Endometrial microvascular endothelial cells (primary cell): Measurements from ENCODE around the gene IRF3. TPM values are rescaled to one million over a fixed set of nuclear protein-coding genes. Genes with fewer than 3 reads are reported as not detected.

Experiments used
- in situ Hi-C: cut with HindIII; loops from 2 replicates; pipeline ENCODE4 v1.10.0; 2017; ENCODE audit warnings: low sequenced_read_pairs, low pct_unique_long_range_greater_than_20kb; ENCODE audit errors: inconsistent ontology term
- total RNA-seq: library from RNA; depleted of rRNA; stranded (reverse); fragments of >200 nt; gene quantifications from one replicate; pipeline ENCODE4 v1.2.3, GENCODE V29; 2015; ENCODE audit errors: inconsistent ontology term

Gene IRF3
- total RNA-seq, 1 donor from 2014 or later = 81.9 TPM

DNA sequence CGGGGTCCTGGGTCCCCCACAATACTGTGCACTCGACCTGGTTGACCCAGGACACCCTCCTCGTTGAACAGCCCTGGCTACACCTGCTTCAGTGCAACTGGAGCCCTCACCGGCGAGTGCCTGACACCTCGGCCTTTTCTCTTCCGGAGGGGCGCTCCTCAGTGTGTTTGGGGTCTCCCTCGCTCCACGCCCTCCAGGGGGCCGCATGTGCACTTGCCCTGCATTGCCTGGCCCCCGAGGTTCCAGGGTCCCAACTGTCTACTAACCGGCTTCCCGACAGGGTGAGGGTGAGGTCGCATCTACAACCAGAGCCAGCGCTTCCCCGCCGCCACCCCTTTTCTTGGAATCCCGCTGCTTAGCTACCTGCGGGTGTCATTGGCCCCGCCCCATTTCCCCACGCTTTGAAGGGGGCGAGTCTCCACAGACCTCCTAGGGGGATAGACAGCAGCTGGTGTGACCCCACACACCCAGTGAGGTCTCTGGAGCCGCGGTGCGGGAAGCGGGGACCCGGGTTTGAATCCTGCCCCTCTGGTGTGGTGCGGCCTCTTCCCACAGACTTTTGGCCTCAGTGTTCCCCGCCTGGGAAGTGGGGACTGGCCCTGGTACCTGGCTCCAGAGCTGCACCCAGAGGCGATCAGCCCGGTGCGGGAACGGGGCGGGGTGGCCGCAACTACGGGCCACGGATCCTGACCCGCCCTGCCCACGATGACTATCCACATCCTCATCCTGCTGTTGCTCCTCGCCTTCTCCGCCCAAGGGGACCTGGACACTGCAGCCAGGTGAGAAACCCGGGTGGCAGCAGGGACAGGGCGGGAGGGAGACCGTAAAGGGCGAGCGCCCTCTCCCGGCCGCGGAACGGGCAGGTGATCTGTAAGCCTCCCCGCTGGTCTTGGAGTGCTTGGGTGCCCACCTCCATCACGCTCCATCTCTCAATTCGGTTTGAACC is 23.7 kb upstream of the IRF3 start, which contains the start of gene ADM5:
ADM5 (plus strand) TSS at position 462 of the 946 bp plus-strand sequence; CDS start at position 706, 244 bp downstream.
- in situ Hi-C loops = no loop called here

DNA sequence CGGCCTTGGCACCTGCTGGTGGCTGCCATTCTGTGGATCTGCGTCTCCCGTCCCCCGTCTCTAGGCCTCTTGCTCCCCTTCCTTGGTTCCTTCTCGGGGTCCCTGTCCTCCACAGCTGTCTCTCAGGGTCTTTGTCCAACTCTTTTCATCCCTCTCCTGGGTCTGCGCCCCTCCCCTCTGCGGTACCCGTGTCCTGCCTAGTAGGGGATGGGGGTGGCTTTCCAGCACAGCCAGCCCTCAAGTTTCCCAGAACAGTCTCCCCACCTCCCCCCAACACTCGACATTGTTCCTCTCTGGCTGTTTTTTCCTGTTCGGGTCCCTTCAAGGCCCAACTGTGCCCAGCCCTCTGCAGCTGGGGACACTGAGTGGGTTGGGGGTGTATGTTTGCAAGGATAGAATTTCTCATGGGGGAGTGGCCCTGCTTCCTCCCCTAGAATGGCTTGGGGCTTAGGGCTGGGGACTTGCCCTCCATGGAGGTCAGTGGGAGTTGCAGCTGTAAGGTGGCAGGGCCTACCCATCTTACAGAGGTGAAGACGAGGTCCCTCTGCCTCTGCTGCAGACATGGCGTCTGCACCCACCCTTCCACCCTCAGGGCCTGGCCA is 23.0 kb upstream of the IRF3 start:
- in situ Hi-C loops = no loop called here

DNA sequence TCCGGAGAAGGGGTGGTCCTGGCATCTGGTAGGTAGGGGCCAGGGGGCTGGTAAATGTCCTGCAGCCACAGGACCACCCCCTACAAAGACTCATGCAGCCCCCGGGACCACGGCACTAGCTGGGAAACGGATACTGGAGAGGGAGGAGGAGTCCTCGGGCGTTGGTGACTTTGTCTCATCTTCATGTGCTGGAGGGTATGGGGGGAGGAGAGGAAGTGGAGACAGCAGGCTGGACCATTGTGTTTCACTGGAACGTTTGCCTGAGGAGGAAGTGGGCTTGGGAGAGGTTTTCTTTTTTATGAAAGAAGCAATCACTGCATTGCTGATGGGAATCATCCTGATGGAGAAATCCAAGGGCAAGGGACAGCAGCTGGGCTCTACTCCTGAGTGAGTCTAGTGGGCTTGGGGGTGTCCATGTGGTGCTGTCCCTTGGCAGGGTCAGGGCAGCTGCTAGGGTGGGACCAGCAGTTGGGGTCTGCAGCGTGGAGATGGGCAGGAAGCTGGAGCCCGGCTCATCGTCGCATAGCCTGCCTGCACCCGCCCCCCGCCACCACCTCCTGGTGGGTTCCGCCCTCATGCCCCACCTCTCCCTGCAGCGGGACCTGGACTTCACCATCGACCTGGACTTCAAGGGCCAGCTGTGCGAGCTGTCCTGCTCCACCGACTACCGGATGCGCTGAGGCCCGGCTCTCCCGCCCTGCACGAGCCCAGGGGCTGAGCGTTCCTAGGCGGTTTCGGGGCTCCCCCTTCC is 22.1 kb upstream of the IRF3 start:
- in situ Hi-C loops = no loop called here

DNA sequence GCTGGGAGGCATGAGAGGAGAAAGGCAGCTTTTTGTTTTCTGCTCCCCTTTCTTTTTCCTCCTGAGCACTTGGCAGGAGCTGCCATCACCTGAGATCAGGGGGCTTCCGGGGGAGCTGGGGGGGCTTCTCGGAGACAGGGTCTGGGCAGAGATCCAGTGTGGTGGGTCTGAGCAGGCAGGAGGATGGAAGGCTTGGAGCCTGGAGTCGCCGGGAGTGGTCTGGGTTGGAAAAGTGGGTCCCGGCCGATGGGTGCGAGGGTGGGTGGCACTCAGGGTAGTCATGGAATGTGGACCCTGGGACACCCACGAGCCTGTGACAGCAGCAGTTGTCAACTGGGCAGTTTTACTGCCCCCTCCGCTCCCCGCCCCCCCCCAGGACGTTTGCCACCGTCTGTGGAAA is 21.5 kb upstream of the IRF3 start:
- in situ Hi-C loops = no loop called here

DNA sequence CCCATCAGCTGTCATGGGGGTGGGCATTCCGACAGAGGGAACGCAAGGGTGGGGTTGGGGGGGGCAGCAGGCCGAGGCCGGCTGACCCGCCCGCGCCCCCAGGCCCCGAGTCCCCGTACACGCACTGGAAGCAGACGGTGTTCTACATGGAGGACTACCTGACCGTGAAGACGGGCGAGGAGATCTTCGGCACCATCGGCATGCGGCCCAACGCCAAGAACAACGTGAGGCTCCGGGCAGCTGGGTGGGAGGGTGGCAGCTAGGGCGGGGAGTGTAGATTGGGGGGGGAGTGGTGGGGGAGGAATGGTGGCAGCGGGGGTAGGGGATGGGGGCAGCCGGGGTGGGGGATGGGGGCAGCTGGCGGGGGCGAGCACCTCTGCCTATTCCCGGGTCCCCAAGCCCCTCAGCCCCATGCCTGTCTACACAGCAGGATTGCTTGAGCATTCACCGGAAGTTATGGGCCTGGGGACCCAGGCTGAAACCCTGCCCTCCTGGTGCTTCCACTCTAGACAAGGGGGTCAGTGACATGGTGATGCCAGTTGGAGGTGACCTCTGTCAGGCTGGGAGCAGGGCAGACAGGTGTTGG is 20.9 kb upstream of the IRF3 start:
- in situ Hi-C loops = no loop called here

DNA sequence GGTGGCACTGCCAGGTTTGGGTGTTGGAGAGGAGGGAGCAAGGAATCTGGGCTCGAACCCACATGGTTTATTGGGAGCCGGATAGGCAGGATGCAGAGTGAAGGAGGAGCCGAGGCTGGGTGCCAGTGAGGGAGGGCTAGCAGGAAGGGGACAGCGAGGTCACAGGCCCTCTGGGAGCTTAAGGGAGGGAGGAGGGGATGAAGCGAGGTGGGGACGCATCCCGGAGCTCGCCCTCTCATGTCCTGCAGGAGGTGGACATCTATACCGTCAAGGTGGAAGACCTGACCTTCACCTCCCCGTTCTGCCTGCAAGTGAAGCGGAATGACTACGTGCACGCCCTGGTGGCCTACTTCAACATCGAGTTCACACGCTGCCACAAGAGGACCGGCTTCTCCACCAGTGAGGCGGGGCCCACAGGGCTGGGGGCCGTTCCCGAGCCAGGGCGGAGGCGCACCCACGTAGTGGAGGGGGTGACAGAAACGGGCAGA is 20.2 kb upstream of the IRF3 start:
- in situ Hi-C loops = no loop called here

DNA sequence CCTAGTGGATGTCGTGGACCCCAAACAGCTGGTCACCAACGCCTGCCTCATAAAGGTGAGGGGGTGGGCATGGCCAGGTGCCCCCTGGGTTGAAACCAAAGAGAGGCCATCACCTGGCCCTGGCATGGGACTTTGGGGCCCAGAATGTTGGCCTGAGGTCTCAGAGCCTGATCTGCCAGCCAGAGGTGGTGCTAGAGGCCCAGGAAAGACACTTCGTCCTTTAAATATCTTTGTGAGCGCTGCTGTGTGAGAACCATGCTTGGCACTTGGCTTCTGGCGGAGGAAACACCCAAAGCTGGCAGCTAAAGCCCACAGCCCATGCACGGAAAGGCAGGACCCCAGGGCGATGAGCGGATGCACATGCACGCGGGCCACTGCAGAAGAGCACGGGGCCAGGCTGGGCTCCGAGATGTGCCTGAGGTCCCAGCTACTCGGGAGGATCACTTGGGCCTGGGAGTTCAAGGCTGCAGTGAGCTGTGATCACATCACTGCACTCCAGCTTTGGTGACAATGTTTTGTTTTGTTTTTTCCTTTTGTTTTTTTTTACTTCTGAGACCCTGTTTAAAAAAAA is 19.4 kb upstream of the IRF3 start:
- in situ Hi-C loops = no loop called here

DNA sequence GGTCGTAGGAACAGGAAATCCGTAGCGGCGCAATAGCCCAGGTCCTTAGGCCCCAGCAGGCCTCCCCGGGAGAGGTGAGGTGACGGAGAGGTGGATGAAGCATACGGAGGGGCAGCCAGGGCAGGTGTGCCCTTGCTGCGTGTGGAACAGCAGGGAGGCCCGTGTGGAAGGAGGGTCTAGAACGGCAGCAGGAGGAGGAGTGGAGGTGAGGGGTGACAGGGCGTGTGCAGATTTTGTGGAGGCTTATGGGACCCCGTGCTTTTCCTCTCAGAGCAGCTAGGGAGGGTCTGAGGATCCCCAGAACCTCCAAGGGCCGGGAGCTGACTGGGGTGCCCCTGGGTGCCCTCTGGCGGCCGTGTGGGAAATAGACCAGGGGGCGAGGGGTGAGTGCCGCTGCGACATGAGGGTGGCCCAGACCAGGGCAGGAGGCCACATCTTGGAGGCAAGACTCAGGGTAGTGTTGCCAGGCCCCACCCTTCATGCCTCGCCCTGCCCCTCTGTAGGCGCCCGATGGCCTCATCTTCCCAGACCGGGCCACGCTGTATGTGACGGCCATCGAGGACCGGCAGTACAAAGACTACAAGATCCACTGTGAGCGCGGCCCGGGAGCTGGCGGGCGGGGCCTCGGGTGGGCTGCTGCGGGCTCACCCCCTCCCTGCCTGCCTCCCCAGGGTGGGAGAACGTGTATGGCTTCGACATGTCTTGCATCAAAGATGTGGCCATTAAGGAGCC is 18.8 kb upstream of the IRF3 start:
- in situ Hi-C loops = no loop called here

DNA sequence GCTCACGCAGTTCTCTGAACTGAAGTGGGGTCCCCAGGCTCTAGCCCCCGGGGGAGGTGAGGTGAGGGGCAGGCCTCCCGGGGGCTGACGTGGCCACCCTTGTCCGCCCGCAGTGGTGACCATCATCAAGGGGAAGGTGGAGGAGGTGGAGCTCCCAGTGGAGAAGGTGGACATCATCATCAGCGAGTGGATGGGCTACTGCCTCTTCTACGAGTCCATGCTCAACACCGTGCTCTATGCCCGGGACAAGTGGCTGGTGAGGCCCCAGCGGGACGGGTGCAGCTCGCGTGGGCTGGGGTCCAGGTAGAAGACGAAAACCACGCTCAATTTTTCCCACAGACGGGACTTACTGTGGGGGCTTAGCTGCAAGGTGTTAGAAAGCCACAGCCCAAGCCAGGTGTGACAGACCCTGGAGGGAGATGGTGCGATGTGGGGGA is 18.2 kb upstream of the IRF3 start:
- in situ Hi-C loops = no loop called here

DNA sequence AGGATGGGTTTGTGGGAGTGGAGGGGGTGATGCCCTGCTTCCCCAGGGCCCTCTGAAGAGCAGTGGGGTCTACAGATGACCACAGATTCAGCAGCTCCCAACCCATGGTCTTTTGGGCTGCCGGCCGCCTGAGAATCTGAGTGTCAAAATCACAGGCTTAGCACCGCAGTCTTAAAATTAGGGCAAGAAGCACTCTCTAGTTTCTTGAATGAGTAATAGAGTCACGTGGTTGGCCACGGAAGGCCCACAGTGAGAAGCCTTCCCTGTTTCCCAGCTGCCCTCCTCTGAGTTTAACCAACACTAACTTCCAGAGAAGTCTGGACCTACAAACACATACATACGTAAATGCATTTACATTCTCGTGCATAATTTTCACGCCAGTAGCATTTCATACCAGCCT is 16.6 kb upstream of the IRF3 start:
- in situ Hi-C loops = no loop called here

DNA sequence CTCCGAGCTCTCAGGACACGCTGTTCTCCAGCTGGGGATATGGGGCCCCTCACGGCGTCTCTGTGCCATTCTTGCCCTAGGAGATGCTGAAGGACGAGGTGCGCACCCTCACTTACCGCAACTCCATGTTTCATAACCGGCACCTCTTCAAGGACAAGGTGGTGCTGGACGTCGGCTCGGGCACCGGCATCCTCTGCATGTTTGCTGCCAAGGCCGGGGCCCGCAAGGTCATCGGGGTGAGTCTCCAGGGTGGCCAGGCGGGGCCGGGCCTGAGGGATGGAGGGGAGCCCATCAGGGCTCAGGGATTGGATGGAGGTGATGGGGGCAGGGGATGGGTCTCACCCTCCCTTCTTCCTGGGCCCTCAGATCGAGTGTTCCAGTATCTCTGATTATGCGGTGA is 16.2 kb upstream of the IRF3 start:
- in situ Hi-C loops = no loop called here

DNA sequence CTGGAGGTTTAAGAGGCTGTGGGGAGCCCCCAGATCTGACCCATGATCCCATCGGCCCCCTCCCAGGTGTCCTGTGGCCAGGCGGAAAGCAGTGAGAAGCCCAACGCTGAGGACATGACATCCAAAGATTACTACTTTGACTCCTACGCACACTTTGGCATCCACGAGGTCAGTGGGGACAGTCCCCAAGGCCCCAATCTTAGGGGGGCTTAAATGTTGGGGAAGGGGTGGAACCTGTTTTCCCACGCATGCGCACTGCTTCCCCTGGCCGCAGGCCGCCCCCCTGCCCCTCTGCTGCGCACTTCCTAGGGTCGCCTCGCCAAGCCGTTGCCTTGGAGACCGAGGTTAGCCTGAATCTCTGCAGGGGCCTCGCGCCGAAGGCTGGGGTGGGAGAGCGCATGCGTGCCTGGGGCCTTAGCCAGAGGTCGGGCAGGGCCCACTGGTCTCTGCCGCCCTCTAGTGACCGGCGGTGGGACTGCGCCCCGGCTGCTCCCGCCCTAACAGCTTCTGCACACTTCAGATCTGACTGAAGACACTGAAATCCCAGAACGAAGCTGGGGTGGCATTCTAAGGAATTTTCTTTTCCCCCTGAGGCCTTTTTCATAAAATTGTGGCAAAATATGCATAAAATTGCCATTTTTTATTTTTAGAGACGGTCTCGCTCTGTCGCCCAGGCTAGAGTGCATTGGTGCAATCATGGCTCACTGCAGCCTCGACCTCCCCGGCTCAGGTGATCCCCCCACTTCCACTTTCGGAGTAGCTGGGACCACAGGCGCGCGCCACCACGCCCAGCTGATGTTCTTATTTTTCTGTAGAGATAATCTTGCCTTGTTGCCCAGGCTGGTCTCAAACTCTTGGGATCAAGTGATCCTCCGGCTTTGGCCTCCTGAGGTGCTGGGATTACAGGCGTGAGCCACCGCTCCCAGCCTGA is 15.0 kb upstream of the IRF3 start:
- in situ Hi-C loops = no loop called here

DNA sequence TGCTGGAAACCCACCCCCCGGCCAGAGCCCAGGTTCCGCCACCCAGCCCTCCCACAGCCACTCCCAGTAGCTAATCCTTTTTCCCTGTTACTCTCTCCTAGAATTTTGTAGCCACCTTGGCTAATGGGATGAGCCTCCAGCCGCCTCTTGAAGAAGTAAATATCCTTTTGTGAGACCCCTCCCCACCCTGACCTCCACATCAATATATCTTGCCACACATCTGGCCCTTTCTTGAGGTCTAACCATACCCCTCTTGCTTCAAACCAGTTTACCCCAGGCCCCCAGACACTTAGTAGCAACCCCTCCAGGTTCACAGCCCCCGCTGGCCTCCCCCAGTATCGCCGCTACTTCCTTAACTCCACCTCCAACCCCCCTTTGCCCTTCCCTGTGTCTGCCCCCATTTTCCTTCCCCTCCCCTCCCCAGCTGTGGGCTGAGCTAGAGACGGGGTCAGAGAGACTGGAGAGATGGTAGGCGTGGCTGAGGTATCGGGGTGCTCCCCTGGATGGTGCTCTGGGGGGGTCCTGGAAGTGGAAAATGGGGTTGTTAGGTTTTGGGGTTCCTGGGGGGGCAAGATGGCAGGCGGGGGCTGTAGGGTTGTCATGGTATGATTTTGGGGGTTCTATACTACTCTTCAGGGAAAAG is 14.2 kb upstream of the IRF3 start:
- in situ Hi-C loops = no loop called here

DNA sequence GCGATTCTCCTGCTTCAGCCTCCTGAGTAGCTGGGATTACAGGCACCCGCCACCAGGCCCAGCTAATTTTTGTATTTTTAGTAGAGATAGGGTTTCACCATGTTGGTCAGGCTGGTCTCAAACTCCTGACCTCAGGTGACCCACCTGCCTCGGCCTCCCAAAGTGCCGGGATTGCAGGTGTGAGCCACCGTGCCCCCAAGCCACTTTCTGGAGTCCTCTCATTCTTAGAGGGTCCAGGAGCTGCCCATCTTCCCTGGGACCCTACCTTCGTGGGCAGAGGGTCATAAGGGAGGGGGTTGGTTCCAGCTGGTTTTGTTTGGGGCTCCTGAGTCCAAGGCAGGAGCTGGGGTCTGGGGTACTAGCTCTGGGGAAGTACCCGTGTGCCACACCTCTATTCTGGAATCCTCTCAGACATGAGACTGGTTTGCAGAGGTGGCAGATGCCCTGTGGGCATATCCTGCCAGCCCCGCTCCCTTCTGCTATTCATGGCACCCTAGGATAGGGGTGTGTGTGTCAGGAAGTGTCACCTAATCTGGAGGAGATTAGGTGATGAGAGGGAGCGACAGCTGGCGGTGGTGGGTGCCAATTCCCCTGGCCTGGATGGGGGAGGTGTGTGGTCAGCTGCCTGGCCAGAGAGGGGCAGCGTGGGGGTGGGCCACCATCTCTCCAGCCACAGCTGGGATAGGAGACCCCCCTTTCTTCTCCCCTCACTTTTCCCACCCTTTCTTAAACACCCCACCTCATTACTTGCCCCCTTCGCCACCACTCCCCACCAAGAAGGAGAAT is 13.5 kb upstream of the IRF3 start:
- in situ Hi-C loops = no loop called here

DNA sequence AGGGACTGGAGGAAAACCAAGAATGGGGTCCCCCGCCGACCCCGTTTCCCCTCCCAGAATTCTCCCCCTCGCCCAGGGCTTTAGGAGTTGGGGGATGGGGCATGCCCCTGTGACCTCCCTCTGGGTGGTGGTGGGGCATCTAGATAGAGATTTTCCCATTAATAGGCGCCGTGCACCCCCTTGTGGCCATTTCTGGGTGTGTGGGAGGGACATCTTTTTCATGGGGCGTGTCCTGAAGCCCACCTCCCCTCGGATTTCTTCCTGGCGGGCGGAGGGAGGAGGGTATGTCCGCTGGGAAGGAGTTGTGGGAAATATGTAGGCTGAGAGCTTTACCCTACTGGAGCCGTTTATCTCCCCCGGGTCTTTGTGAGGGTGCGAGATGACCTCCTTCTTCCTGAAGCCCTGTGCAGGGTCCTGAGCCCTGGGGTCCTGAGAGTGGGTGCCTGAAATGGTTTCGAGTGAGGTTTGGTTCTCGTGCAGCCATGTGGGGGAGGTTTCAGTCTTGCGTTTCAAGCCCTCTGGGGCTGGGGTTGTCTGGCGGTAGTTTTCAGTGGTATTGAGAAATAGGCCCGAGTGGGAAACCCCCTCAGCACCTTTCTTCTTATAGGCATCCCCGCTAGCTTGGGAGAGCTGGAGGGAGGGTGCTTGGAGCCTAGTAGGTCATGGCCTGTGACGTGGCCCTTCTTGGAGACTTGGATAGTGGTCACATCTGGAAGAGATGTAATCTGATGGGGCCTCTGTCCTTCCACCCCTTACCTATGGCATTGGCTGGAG is 12.4 kb upstream of the IRF3 start:
- in situ Hi-C loops = no loop called here
